NCI-H2171 (cell line): ENCODE data around the gene SHF.
A peak's percentile ranks its signal among the peaks of the same experiment; 100 is the strongest.

Source experiments
- DNase-seq: peaks from one replicate; lab custom pipeline; 2025; lab: John Stamatoyannopoulos, UW

SHF gene

DNA sequence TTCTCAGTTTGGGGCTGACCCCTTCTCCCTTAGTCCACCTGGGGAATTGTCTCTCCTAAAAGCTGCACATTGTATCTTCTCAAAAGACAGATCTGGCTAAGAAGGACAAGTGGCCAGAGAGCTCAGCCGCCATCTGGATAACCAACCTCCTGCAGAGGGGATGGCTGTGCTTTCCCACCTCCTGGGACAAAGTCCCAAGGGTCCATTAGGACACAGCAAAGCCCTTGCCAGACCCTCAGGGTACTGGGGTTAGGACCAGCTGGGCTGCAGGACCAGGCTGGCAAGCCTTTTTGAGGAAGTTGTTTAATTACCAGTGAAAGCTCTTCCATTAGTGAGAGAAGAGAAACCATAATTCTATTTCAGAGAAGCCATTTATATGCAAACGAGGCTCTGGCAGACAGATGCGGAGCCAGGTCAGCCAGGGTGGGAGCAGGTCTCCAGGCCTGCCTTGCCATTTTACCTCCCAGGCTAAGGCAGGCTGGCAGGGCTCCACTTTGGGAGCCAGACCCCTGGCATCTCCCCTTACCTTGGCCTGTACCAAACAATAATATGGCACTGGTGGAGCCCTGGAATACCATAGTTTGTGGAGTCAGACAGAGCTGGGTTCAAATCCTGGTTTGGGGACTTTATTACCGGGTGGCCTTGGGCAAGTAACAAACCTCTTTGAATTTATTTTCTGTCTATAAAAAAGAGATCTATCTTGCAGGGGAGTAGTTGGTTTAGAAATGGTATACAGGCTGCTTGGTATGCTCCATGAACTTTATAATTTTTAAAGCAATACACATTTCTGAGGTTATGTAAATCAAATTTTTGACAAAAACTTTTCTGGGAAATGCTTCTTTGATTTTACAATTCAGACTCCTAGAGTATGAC is 17.9 kb downstream of the SHF start:
- no peak for DNase-seq

DNA sequence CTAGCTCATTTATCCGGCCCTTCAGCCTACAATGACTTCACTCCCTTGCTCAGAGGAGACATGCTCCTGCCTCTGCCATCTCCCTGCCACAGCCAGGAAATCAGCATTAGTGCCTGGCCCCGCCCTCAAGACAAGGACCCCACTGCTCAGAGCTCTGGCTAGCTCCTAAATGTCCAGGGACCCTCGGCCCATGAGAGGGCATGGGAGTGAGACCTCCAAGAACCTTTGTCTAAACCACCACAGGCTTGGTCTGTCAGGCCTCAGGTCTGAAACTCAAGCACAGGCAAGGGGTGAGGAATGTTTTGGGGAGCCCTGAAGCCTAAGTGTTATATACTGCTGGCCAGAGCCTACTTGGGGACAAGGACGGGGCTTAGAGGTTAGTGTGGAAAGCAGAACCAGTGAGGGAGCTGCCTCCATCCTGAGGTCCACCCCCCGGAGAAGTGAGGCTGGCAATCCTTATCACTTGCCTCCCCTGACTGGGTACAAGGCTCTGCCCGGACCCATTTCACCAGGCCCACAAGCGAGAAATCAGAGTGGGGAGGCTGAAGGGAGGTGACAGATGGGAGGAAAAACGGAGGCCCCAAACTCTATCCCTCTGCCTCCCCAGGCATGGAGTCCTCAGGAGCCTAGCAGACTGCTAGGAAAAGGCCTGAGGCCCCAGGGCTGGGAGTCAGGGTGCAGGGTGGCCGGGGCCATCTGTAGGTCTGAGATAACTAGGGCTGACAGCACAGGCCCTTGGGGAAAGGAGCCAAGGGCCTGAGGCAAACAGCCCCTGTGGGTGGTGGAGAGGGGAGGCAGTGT is 18.8 kb downstream of the SHF start:
- DNase-seq, result no peak

DNA sequence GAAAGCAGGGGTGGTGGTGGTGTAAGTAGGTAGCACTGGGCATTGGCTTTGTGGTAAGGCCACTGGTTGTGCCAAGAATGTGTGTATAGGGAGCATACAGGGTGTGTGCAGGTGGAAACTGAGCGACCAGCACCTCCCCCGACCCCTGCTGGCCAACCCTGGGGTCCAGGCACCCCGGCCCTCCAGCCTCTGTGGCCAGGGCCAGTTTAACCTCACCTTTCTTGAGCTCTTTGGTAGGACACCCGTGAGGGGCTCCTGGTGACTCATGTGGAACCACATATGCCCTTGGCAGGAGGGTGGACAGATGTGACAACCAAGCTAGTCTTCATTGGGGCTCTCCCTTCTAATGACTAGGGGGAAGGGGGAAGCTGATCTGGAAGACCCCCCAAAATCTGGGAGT is 19.5 kb downstream of the SHF start:
- no peak for DNase-seq

DNA sequence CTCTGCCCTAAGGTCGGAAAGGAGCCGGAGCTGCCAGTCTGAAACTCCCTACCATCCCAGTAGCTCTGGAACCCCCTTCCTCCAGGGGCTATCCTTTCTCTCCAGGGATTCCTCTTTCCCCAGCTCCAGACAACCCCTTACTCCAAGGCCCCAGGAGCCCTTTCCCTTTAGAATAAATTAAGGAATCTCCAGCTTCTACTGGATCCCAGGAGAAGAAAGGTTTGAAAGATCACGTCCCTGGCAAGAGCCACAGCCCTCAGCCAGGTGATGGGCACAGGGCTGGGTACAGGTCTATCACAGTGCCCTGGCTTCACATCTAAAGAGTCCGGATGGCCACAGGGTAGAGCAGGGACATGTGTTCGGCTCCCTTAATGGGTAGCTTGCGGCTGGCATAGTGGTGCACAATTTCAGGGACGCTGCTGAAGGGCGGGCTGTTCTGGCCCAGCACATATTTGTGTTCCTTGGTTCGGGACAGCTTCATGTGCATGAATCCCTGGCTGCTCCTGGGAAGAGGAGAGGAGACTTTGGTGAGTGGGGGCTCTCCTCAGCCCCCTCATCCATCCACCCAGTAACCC is 20.0 kb downstream of the SHF start:
- no peak for DNase-seq

DNA sequence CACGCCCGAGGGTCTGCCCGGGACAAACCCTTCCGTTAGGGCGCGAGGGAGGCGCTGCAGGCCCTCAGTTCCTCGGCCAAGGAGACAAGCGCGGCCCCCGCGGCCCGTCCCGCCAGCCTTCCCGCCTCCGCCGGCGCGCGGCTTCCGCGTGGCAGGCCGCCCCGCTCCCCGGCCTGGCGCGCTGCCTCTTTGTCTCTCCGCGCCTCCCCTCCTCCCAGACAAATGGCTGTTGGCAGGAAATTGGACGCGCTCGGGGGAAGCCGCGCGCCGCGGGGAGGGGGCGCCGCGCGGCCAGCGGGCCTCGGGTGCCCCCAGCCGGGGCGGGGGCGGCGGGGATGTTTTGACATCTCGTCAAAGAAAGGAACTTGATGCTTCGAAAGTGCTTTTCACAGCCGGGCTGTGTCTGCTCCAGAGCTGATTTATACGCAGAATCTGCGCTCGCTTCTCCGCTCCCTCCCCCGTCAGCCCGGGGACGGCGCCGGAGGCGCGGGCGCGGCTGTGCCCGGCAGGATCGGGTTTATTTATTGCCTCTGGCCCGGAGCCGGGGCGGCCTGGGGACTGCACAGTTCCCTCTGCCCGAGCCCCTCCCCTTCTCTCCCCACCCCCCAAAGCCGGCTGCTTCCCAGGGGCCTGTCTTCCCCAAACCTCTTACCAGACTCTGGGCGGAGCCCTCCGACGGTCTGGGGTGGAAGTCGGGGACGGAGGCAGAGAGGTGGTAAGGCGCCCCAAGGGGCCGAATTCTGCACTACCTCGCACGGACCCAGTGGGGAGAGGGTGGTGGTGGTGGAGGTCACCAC is 20.7 kb downstream of the SHF start:
- peak; percentile 87 for DNase-seq

DNA sequence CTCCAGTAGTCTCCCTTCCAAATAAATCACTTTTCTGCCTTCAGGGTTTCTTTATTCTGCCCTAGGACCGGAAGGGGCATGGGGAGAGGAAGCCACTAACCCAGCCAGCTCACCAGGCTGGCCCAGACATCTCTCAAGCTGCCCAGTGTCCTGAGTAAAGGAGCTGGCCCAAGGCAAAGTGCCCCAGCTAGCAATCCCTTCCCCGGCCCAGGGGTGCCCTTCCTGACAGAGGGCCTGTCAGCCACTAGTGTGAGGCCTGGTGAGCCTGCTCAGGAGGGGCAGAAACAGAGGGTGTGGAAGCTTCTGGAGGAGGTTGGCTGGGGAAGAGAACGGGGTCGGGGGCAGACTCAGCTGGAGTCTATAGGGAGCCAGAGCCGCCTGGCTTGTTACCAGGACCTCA is 22.2 kb downstream of the SHF start:
- DNase-seq, result no peak

DNA sequence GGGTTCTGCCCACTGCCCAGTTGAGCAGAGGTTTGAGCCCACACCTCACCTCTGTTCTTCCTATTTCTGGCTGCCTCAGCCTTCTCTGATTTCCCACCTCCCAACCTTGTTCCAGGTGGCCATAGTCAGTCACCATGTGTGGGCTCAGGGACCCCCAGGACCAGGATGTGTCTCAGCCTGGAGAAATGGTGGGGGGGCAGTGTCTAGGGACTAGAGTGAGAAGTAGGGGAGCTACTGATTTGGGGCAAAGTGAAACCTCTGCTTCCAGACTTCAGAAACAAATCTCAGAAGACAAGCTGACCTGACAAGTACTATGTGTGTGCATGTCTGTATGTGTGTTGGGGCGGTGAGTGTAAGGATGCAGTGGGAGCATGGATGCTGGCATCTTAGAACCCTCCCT is 22.9 kb downstream of the SHF start:
- DNase-seq, result no peak

DNA sequence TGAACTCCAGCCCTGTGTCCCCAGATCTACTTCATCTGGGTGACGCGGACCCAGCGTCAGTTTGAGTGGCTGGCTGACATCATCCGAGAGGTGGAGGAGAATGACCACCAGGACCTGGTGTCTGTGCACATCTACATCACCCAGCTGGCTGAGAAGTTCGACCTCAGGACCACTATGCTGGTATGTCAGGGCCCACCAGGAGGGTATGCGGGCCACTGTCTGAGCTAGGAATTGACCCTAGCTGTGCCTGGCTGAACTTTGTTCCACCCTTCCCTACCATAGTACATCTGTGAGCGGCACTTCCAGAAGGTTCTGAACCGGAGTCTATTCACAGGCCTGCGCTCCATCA is 24.3 kb downstream of the SHF start:
- no peak for DNase-seq

DNA sequence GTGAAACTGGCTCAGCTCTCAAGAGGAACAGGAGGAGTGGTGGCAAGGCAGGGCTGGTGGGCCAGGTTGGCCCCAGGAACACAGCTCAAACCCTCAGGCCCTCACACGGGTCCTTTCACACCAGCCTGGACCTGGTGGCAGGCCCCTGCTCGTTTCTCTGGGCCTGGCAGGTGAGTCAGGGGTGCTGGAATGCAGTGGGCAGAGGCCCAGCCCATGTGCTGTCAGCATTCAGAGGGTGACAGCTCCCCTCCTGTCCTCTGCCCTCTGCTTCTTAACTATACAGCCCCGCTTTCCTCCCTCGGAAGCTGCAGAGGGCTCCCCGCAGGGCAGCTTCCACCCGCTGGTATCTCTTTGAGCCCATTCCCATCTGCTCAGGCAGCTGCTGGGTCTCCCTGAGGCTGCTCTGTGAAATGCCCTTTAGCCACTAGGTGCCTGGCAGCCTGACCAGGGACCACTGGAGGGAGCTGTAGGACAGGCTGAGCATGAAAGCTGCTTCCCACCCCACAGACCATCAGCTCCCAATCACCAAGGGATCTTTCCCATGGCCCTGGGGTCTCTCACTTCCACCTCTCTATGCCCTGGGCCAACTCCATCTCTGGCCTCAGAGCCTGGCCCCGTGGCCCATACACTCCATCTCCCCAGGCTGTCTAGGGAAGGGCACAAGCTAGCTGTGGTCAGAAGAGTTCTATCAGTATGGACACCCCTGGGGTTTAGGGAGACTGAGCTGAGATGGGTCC is 24.8 kb downstream of the SHF start:
- peak; percentile 82 for DNase-seq

DNA sequence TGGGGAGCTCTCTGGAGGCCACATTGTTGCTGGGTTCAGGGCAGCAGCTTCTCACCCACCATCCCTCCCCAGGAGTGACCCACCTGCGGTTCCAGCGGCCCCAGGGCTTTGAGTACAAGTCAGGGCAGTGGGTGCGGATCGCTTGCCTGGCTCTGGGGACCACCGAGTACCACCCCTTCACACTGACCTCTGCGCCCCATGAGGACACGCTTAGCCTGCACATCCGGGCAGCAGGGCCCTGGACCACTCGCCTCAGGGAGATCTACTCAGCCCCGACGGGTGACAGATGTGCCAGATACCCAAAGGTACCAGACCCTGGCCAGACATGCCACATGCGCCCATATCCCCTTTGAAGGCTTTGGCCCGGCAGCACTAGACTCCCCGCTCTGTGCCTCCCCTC is 26.1 kb downstream of the SHF start:
- DNase-seq, result no peak

DNA sequence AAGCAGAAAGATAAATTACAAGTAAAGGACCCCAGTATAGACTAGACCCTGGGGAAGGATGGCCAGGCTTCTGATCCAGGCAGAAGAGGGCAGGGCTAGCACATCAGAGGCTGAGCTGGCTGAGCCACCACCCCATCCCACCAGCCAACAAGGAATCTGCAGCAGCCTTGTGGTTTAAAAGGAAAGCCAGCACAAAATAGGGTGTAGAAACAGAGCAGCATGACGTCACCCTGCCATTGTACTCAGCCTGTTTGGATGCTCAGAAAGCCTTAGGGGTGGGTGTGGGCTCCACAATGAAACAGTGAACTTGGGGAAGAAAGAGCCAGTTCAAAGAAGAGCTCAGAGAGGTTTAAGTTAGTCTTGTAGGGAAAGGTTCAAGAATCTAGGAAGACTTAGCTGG is 29.8 kb downstream of the SHF start:
- DNase-seq, result no peak

DNA sequence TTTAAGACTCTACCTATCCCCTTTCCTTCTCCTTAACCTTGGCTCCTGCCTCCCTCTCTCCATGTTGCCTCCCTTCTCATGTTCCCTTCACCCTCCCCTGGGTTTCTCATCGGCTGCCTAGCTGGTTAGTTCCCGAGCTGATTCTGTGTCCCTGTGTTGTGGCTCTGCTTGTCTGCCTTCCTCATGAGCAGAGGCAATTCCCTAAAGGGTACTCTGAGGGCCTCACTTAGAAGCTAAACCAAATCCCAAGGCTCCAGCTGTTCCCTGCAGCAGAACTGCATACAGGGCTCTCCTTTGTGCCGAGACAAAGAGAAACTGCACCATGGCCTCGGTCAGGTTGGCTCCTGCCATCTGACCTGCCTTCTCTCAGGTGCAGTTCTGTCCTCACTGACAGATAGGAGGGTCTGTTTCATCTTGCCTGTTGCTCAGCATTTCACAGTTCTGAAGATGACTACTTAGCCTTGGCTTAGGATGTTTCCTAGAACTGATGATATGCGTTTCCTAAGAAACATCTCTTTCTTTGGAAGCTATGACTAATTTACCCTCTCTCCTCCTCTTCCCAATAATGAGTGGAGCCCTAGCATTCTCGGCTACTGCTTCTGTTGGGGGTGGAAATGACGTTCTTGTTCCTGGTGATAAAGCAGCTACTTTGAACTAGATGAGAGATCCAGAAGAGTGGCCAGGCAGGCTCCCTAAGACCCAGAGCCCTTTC is 30.9 kb downstream of the SHF start:
- DNase-seq, result peak; percentile 44

DNA sequence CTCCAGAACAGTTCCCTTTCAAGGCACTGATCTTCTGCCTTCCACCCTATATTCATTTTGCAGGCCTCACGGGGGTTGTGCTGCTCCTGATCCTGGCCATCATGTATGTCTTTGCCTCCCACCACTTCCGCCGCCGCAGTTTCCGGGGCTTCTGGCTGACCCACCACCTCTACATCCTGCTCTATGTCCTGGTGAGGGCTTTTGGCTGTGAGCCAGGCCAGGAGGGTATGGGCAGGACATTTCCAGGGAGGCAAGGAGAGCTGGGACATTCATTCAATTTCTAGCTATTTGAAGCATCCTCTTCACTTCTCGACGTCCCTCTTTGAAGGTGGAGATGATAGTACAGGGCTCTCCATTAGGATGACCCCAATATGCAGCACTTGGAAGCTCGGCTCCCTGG is 32.0 kb downstream of the SHF start:
- DNase-seq, result no peak

DNA sequence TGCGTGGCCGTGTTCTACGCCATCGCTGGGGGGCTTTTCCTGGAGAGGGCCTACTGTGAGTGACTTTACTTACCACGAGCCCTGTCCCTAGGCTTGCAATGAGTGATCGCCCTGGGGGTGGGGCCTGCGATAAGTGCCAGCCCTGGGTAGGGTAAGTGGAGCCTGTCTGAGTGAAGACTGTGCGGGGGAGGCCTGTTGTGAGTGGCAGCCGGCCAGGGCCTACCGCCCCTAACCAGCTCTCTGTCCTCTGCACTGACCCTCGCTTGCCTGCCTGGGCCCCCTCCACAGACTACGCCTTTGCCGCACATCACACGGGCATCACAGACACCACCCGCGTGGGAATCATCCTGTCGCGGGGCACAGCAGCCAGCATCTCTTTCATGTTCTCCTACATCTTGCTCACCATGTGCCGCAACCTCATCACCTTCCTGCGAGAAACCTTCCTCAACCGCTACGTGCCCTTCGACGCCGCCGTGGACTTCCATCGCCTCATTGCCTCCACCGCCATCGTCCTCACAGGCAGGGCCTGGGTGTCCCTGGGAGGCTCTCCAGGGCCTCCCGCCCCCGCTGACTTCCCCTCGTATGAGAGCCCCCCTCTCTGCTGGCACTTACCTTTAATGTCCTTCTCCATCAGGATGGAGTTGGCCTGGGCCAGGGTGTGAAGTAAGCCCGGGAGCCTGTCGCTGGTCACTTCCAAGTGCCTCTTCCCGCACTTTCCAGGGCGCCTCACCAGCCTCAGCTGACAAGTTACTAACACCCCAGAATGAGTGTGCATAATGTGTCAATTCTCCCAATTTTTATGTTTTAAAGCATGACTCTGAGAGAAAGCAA is 35.6 kb downstream of the SHF start:
- no peak for DNase-seq

DNA sequence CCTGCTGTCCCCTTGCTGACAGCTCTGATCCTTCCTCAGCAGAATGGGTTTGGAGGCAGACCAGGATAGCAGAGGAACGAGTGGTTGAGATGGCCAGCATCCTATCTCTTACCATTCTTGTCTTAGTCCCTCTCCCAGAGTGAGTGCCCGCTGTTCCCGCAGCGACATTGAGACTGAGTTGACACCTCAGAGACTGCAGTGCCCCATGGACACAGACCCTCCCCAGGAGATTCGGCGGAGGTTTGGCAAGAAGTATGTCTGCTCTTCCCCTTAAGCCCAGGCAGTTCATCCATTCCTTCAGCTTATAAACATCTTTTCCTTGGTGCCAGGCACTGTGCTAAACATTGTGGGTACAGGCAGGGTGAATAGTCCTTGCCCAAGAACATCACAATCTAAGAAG is 36.8 kb downstream of the SHF start:
- no peak for DNase-seq

DNA sequence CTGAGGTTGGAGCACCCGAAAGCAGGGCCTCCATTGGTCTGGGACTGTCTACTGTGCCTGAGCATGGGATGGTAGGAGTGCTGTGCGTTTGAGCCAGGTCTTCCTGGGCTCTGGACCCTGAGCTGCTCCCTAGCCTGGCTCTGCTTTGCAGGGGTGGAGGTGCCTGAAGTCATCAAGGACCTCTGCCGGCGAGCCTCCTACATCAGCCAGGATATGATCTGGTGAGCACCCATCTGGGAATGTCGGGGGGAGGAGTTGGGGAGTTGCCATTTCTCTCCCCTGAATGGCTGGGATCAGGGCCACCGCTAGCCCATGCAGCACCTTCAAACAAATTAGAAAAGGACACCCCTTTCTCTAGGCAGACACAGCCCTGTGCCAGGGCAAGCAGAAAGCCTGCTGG is 37.3 kb downstream of the SHF start:
- no peak for DNase-seq

DNA sequence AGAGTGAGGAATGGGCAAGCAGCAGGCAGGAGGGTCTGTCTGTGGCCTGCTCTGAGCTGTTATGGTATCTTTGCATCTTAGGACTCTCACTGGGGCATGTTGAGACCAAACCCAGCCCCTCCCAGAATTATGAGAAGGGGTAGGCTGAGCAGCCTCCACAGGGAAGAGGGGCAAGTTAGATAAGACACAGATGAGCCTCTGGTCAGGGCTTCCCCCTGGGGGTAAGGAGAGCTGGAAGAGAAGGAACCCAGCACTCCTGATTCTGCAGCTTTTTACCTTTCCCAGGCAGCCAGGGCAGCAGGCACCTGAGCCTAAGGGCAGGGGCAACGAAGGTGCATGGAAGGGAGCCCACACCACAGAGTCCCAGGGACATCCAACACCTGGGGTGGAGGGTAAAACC is 38.7 kb downstream of the SHF start:
- DNase-seq, result no peak

DNA sequence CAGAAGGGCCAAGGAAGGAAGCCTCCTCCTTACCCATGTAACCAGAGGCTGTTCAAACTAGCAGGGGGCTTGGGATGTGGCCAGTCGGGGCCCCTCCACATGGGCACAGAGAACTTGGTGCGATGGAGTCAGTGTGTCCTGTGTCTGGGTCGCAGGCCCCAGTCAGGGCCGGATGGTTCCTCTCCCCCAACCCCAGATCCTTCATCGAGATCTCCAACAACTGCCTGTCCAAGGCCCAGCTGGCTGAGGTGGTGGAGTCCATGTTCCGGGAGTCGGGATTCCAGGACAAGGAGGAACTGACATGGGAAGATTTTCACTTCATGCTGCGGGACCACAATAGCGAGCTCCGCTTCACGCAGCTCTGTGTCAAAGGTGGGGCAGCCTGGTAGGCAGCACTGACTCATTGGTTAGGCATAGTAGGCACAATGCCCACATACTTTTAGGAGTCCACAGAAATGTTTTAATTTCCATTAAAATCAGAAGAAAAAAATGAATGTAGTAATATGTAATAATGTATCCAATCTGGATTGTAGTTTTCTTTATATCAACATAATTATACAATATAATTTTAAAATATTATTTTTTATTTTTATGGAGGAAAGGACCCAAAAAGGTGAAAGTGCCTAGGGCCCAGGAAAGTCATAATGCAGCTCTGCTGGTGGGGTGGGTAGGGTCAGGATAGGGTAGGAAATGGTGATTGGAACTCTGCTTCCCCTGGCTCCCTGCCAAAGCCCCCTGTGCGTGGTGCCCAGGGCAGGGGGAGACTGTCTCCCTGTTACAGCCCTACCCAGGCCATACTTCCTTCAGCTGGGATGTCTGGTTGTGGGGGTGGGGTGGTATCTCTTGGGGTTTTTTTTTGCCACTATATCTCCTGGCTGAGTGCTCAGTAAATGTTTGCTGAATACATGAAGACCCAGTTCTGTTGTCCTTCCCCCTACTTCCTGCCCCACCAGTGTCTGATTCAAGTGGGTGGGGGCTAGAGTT is 39.4 kb downstream of the SHF start:
- DNase-seq, result no peak

DNA sequence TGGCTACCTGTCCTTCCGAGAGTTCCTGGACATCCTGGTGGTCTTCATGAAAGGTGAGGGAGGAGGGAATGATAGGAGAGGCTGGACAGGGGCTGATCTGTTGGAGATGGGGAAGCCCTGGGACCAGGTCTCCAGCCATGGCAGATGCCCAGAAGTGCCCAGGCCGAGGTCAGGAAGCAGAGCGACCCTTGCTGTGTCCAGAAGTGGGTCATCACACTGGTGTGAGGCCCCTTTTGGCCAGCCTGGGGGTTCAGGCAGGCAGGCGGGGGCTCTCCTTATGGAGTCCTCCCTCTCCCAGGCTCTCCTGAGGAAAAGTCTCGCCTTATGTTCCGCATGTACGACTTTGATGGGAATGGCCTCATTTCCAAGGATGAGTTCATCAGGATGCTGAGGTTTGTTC is 40.2 kb downstream of the SHF start:
- no peak for DNase-seq
